HG03175 (cell line): ENCODE data around the gene EPN3.

Source experiments
- ATAC-seq: cut with Tn5 transposase; IDR thresholded peaks from one replicate; pipeline ENCODE4 v1.9.1; 2021; ENCODE audit warnings: mild to moderate bottlenecking, moderate library complexity; ENCODE audit not compliant: unreplicated experiment

Gene EPN3

DNA sequence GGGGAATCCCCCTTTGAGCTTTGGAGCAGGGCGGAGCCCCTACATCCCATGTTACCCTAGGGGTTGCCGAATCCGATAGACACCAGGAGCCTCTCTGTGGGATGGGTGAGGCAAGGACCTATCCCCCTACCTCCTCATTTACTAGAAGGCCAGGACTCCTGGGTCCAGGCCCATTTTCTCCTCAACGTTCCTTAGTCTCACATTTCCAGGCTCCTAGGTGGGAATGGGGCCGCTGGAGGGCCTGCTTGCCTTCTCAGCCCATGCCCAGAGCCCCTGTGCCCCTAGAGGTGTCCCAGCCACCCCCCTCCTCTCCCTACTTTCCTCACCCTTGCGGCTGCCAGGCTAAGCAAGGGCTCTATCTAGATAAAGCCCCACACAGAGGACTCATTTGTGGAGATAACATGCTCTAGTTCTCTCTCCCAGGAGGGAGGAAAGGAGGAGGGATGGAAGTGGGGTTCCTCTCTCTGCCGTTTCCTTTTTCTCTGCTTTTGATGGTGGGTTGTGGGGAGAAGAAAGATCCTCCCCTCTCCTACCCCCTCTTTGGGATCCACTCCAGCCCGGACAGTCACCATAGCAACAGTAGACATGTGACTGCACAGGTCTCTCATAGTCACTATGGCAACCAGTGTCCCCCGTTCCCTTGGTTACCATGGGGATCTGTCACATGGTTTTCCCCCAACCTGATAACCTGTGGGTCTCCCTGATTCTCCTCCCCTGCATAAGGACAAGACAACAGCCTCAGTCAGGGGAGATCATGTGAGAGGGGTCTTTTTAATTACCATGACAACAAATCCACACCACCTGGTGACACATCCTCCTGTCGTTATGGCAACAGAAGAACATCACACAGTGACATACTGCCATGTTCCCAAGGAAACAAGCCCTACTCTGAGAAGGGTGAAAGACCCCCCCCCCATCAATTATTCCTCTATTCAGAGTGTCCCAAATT is 33.1 kb downstream of the EPN3 start:
- ATAC-seq, result no peak

GRCh38 chr17:50566886-50567285 is 34.4 kb downstream of the EPN3 start:
- no peak for ATAC-seq

DNA sequence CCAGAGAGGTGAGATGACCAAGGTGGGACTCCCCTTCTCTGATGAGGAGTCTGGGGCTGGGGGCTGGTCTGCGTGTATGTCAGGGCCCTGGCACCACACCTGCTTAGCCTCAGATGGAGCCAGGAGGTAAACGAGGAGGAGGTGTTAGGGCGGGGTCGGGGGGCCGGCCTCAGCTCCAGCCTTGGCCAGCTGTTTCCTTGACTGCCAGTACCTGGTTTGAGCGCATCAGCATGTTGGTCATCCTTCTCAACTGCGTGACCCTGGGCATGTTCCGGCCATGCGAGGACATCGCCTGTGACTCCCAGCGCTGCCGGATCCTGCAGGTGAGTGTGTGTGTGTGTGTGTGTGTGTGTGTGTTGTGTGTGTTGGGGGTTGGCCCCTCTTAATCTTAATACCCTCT is 36.1 kb downstream of the EPN3 start:
- ATAC-seq, result no peak

DNA sequence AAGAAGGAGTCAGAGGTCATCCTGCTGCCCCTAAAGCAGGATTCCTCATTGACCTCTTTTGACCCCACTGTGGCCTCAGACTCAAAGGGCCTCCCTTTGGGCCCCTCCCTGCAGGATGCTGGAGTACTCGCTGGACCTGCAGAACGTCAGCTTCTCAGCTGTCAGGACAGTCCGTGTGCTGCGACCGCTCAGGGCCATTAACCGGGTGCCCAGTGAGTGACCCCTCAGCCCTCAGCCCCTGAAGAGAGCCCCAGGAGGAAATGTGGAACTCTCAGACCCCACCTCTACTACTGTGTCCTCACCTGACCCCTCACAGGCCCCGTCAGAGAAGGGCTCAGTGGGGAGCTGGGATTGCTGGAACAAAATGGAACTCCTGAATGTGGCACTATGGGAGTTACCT is 37.1 kb downstream of the EPN3 start:
- ATAC-seq, result no peak

- no peak for ATAC-seq
Observed at GRCh38 chr17:50570032-50570431, 37.5 kb downstream of the EPN3 start.

- ATAC-seq, result no peak
Observed at GRCh38 chr17:50570528-50570927, 38.0 kb downstream of the EPN3 start.

- no peak for ATAC-seq
Observed at GRCh38 chr17:50571681-50572080, 39.1 kb downstream of the EPN3 start.

GRCh38 chr17:50572541-50572940 is 40.0 kb downstream of the EPN3 start:
- no peak for ATAC-seq

DNA sequence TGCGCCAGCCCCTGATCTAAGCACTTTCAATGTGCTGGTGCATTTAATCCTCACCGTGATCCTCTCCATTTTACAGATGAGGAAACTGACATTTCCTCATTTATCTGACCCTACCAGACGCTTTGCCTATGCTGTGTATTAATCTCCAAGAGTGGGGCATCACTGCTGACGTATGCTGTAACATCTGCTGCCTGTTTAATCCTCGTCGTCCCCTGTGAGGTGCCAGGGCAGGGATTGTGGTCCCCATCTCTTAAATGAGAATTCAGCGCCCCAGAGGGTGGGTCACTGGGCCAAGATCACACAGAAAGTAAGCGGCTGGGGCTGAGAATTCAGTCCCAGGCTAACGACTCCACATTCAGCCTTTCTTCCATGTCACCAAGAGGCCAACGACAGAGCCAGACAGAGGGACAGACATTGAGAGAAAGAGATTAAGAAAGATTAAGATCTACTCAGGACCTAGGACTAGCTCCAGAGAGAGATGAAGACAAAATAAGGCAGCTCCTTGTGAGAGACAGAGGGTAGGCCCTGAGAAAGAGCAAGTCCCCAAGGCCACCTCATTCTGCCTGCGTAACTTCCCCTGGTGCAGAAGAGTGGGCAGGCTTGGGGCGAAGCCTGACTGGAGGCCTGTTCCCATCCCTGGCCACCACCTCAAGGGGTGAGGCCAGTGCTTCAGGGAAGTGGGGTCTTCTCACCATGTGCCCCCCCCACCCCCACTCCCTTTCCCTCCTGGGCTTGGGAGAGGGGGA is 41.5 kb downstream of the EPN3 start:
- ATAC-seq, result no peak

DNA sequence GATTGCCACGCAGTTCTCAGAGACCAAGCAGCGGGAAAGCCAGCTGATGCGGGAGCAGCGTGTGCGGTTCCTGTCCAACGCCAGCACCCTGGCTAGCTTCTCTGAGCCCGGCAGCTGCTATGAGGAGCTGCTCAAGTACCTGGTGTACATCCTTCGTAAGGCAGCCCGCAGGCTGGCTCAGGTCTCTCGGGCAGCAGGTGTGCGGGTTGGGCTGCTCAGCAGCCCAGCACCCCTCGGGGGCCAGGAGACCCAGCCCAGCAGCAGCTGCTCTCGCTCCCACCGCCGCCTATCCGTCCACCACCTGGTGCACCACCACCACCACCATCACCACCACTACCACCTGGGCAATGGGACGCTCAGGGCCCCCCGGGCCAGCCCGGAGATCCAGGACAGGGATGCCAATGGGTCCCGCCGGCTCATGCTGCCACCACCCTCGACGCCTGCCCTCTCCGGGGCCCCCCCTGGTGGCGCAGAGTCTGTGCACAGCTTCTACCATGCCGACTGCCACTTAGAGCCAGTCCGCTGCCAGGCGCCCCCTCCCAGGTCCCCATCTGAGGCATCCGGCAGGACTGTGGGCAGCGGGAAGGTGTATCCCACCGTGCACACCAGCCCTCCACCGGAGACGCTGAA is 43.2 kb downstream of the EPN3 start:
- ATAC-seq, result no peak

DNA sequence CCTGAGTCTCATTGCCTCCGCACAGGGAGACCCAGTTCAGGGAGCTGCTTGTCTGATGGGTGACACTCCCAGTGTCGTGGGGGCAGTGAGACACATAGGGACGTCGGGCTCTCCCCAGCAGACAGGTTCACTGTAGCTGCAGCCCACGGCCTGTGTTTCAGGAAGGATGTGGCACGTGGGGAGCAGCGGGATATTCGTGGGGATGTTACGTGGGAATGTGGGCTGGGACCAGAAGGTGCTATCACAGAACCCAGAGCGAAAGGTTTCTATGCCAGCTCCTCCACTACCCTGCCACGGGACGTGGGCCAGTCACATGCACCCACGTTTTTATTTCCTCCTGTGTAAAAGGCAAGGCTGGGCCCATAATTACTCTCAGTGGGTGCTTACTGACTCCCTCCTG is 44.3 kb downstream of the EPN3 start:
- no peak for ATAC-seq

- no peak for ATAC-seq
Observed at GRCh38 chr17:50577451-50577954, 45.0 kb downstream of the EPN3 start.

GRCh38 chr17:50578173-50578572 is 45.6 kb downstream of the EPN3 start:
- ATAC-seq, result no peak

DNA sequence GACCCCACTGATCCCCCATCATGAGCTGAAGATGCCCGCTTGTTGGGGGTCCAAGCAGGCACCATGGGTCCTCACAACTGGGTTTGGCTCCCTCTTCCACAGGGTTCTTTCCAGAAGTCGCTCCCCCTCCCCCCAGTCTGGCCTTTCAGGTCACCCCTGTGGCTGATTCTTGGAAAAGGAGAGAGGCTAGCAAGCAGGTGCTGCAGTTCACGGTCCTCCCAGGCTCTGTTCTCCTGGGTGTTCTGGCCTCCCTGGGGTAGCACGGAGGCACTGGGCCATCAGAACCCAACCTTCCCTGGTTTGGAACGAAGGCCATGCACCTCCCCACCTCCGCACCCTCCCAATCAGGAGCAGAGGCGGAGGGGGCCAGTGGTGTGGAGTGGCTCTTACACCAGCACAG is 46.9 kb downstream of the EPN3 start:
- ATAC-seq, result no peak

- ATAC-seq, result no peak
Observed at GRCh38 chr17:50580646-50581045, 48.1 kb downstream of the EPN3 start.

GRCh38 chr17:50581316-50581715 is 48.8 kb downstream of the EPN3 start:
- no peak for ATAC-seq

- no peak for ATAC-seq
Observed at GRCh38 chr17:50582741-50583140, 50.2 kb downstream of the EPN3 start.

- no peak for ATAC-seq
Observed at GRCh38 chr17:50583641-50584040, 51.1 kb downstream of the EPN3 start.

- ATAC-seq, result no peak
Observed at GRCh38 chr17:50584116-50584515, 51.6 kb downstream of the EPN3 start.

DNA sequence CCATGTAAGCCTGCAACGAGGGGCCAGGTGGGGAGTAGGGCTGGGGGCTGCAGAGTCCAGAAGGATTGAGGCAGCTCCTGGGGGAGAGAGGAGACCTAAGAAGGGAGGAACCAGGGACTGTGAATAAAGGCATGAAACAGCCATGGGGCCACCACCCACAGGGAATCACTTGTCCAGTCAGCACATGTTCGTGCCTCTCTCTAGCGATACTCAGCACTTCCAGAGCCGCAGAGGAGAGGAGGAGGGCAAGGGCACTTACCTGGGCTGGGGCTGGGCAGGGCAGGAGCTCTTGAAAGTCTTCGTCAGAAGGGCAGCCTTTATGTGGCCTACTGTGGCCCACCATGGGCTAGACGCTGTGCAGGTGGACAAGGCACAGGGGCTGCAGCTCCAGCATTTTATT is 52.2 kb downstream of the EPN3 start:
- no peak for ATAC-seq

DNA sequence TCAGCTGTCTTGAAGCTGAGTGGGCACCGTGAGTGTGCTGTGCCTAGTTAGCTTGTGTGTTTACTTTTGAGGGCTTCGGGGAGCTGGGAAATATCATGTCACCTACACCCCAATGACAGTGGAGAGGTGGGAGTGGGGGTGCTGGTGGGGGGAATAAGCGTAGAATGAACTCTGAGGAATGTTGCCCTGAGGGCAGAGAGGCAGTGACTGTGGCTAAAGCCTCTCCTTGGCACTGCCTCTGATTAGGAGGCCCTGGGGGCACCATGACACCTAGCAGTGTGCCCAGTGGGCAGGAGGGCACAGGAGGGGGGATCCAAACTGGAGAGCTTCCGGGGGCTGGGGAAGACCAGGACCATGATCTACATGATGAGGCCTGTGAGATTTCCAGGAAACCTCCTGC is 52.8 kb downstream of the EPN3 start:
- ATAC-seq, result no peak
